ENCODE data around the gene GNAI2.
A peak's percentile ranks its signal among the peaks of the same experiment; 100 is the strongest.

Gene GNAI2

DNA sequence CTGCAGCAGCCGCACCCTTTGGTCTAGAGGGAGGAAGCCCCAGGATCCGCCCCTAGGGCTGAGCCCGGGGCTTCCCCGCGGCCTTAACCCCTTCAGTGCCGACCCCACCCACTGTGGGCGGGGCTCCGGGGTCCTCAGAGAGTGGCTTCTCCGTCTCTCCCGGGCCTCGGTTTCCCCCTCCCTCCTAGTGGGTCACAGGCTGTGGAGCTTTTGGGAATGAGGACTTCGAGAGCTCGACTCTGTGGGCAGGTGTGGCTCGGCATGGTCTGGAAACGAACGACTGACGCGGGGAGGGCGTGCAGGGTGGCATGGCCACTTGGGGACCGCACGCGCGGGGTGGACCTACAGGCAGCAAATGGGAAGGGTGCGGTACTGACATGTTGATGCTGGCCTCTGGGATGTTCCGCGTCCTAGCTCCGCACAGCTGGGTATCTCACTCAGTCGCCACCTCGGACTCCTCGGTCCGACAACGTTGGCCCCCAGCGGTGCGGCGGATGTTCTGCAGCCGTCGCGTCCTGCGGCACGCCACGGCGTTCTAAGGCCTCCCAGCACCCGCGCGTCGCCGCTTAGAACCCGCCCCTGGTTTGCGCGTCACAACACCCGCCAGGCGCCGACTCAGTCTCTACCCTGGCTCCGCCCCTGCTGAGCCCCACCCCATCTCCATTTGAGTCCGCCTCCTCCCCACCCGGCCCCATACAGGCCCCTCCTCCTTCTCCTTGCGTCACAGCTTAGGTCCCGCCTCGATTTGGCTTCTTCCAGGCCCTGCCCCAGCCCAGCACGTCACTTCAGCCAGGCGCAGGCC, 63.0 kb downstream of the GNAI2 start, which contains the start of the genes HYAL3 and NAA80:
TSS of gene HYAL3 (minus strand) at position 570 of the 802 bp plus-strand sequence. CDS start 3,803 bp downstream, outside the sequence.
TSS of gene NAA80 (minus strand) at position 570 of the 802 bp plus-strand sequence. CDS start 1,942 bp downstream, outside the sequence.
- DNase-seq (ENCODE audit: low read depth in 2 of 2), result peak; percentile 100
- peak within 1 kb of the TSS; percentile 65 to 88 for H3K4me3 ChIP-seq (replicated peaks in 1 of 2; ENCODE audit: low read depth in 2 of 2, low read length in 2 of 2)
- TF ChIP-seq CTCF (IDR thresholded peaks at IDR 0.05; ENCODE audit: low read depth, low read length), result peak; percentile 25

DNA sequence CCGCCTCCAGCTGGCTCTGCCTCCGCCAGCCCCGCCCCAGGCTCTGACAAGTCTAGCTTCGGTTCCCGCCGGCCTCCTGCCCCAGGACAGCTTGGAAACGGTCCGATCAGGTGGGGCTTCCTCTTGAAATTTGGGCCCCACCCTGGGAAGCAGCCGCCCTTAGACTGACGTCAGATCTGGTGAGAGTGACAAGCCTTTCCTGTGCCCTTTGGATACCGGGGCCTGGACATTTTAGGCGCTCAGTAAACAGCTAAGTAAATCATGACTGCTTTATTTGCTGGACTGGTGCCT, 63.6 kb downstream of the GNAI2 start:
- no peak for TF ChIP-seq CTCF (IDR thresholded peaks at IDR 0.05; ENCODE audit: low read depth, low read length)
- H3K4me3 ChIP-seq (replicated peaks in 1 of 2; ENCODE audit: low read depth in 2 of 2, low read length in 2 of 2), result peak overlapping the region; percentile 28 to 50
- DNase-seq (ENCODE audit: low read depth in 2 of 2), result no peak

- DNase-seq (ENCODE audit: low read depth in 2 of 2), result peak; percentile 51 to 84
- H3K4me3 ChIP-seq (replicated peaks in 1 of 2; ENCODE audit: low read depth in 2 of 2, low read length in 2 of 2), result peak overlapping the region; percentile 28 to 50
- TF ChIP-seq CTCF (IDR thresholded peaks at IDR 0.05; ENCODE audit: low read depth, low read length), result no peak
These were observed 64.1 kb downstream of the GNAI2 start for GRCh38 chr3:50299929-50300680.

DNA sequence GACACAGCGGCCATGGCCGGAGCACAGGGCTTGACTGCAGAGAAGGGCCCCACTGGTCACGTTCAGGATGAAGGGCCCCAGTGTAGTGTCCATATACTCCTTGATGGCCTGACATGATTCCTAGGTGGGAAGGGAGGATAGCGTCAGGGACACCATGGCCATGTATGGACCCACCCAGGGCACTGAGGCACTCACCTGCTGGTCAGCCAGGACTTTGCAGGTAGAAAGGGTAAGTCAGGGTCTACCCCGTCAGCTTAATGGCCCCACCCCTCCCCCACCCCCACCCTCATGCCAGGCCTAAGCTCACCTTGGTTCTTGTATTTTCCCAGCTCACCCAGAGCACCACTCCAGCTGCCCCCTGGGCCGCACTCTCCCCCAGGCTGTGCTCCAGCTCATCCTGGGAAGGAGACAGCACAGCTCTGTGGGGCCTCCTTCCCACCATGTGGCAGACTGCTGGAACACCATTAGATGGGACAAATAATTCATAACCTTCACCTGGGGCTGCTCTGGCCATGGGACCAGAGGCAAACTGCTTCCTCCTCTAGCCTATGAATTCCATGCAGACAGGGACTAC, 64.8 kb downstream of the GNAI2 start:
- TF ChIP-seq CTCF (IDR thresholded peaks at IDR 0.05; ENCODE audit: low read depth, low read length), result no peak
- no peak overlapping the region for H3K4me3 ChIP-seq (replicated peaks in 1 of 2; ENCODE audit: low read depth in 2 of 2, low read length in 2 of 2)

GRCh38 chr3:50302095-50303012, 66.3 kb downstream of the GNAI2 start:
- TF ChIP-seq CTCF (IDR thresholded peaks at IDR 0.05; ENCODE audit: low read depth, low read length), result no peak
- H3K4me3 ChIP-seq (replicated peaks in 1 of 2; ENCODE audit: low read depth in 2 of 2, low read length in 2 of 2), result no peak overlapping the region
- DNase-seq (ENCODE audit: low read depth in 2 of 2), result no peak

More for the DNA sequence above, 64.8 kb downstream of the GNAI2 start:
- DNase-seq (ENCODE audit: low read depth in 2 of 2), result no peak
